ENCODE results near the gene ABCD4.
"Not testable (repeated sequence)": the region's sequence is repeated elsewhere in the genome, so short reads cannot be mapped to it uniquely, and the experiment has no call there.

Gene ABCD4

DNA sequence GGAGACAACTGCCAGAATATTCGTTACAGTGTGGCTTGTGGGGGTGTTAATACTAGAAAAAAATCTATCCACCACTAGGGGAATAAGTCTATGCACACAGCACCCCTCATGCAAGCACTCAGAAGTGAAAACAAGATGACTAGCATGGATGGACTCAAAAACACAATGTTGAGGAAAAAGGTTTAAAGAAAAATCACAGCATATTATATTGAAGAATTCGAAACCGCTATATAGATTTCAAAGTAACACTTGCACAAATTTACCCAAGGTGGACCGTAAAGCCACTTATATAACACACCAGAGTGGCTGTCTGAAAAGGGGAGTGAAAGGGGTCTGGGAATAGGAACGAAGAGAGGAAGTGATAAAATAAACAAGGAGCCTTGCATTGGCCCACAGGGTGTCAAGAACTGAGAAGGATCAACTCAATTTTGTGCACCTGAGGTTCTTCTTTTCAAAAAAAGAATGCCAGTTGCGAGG is 544 bp downstream of the ABCD4 start:
- DNase-seq (ENCODE audit: low spot score) = peak; percentile 28

DNA sequence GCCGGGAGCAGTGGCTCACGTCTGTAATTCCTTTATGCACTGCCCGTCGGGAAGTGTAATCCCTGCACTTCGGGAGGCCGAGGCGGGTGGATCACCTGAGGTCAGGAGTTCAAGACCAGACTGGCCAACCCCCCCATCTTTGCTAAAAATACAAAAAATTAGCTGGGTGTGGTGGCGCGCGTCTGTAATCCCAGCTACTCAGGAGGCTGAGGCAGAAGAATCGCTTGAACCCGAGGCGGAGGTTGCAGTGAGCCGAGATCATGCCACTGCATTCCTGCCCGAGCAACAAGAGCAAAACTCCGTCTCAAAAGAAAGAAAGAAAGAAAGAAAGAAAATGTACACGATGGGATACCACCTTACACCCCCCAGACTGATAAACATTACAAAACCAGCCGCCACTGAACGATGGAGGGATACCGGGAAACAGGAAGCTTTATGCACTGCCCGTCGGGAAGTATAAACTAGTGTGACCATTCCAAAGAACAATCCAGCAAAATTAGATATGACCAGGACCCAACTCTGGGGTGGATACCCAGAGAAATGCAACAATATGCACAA is 1.1 kb downstream of the ABCD4 start:
- DNase-seq (ENCODE audit: low spot score) = no peak

DNA sequence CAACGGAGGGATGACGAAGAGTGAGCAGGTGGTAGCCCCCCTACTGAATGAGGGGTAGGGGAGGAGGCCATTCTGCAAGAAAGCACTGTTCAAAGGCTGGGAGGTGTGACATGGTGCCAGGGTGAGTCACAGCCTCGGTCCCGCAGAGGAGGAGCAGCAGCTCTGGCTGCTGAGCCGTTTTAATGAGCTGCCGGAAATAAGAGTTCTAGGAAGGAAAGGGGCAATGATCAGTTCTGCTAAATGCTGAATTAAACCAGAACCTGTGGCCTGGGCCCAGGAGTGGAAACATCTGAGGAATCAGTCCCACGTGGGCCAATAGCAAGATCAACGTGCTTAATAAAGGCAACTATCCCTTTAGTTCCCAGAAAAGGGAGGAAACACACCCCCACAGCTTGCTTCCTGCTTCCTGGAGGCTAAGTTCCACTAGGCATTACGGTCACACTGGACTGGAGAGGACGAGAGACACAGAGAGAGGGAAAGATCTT is 3.6 kb downstream of the ABCD4 start:
- no peak for DNase-seq (ENCODE audit: low spot score)

DNA sequence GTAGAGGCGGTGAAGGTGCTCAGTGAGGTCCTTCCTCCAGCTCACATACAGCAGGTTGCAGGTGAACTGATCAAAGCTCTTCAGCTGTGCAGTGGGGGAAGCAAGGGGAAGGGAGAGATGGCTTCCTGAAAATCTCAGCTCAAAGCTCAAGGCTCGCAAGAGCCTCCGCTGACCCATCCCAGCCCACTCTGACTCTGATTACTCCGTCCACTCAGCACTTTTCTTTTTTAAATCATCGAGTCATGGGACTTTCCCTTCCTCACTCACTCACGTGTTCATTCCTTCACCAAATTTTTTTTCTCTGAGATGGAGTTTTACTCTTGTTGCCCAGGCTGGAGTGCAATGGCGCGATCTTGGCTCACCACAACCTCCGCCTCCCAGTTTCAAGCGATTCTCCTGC is 4.7 kb downstream of the ABCD4 start:
- DNase-seq (ENCODE audit: low spot score) = no peak

DNA sequence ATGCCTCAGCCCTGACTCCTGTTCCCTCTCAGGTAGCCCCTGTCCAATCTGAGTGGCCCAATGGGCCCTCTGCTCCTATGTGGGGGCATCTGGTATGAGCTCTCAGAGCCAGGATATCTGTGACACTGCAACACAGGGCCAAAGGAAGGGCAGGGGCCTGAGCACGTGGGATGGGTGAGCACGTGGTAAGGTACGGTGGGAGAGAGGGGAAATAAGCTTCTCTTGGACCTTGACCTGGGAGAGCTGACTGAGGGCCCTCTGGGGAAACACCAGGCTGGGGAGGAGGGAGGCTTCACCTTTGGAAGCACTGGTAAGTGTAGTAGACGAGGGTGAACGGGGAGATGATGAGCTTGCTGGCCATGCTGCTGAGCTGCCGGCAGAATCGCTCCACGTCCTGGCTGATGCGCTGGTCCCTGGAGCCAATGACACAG is 6.7 kb downstream of the ABCD4 start:
- DNase-seq (ENCODE audit: low spot score) = no peak

DNA sequence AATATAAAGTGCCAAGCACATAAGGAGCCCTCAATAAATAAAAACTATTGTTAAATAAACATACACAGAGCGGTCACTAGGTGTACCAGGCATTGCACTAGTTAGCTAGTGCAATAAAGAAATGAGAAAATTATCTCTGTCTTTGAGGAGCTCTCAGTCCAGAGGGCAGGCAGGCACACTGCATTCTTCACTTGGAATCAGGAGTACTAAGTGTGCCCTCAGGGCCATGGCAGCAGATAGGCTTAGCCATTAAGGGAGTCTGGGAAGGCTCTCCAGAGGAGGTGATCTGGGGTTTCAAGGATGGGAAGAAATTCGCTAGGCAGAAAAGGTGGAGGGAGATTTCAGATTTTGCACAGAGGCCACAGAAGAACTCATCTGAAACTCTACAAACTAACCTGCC is 9.1 kb downstream of the ABCD4 start:
- DNase-seq (ENCODE audit: low spot score) = no peak

DNA sequence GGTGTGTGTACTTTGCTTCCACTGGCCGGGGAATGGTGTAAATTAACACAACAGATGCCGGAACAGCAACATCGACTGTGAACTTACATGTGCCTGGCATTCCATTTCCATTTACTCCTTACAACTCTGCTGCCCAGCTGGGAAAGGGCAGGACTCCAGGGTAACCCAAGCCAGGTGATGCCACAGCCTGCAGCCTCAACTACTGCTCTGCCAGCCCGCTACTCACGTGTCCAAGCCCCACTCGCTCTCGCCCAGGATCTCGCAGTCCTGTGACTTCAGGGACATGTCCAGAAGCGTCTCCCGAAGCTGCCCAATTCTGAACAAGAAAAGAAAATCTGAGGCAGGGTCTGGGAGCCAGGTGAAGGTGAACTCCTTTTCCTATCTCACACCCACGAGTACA is 10.7 kb downstream of the ABCD4 start:
- DNase-seq (ENCODE audit: low spot score) = no peak

DNA sequence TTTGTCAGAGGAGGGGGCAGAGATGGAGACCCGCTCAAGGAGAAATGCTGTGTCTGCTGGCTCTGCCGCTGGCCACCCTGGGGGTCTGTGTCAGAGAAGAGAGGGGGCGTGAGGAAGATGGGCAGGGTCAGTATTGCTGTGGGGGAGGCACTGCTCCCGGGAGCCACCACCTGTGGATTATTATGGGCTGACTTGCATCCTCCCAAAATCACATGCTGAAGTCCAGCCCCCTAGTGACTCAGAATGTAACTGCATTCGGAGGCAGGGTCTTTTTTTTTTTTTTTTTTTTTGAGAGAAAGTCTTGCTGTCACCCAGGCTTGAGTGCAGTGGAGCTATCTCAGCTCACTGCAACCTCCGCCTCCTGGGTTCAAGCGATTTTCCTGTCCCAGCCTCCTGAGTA is 12.3 kb downstream of the ABCD4 start:
- DNase-seq (ENCODE audit: low spot score) = no peak

DNA sequence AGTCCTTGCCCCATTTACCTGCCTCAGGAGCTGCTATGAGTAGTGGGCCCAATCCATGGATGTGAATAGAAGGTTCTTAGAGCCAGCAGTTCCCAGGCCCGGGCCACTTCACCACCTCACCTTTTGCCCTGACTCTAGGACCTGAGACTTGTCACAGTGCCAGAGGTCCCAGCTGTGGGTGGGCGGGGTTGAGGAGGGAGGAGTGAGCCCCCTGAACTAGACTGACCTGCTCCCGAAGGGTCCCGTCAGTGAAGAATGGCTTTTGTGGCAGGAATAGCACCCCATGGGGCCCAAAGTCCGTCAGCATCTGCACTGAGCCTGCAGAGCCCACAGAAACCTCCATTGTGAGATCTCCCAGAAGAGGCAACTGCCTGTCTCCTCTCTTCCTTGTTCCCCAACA is 12.9 kb downstream of the ABCD4 start:
- no peak for DNase-seq (ENCODE audit: low spot score)

DNA sequence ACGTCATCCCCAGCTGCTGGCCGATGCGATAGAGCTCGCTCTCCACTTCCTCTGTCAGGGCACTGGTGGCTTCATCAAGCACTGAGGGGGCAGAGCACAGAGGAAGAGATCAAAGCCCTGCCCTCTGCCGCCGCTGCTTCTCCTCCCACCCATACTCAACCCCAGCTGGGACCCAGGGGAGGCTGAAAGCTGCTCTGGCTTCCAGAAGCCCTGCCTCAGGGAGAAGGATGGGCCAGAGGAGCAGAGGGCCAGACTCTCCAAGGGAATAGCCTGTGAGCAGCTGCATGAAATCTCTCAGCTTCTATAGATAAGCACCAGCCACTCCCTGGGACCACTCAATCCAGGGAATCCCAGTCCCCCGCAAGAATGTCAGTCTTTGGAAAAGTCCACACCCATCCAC is 16.0 kb downstream of the ABCD4 start:
- DNase-seq (ENCODE audit: low spot score) = no peak

DNA sequence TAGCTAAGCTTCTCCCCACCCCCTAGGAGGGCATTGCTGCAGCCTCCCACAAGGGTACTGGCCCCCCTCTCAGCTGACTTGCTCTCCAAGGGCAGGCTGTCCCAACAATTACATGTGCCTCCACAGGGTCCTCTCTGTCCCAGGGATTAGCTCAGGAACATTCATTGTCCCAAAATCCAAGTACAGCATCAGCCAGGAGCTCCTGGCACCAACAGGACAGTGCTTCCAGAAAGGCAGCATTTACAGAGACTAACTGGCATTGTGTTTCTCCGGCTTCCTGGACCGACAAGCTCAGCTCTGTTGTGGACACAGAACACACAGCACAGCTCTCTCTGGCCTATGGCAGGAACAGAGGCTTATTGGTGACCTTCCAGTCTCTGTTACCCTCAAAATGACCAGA is 21.7 kb downstream of the ABCD4 start:
- no peak for DNase-seq (ENCODE audit: low spot score)

DNA sequence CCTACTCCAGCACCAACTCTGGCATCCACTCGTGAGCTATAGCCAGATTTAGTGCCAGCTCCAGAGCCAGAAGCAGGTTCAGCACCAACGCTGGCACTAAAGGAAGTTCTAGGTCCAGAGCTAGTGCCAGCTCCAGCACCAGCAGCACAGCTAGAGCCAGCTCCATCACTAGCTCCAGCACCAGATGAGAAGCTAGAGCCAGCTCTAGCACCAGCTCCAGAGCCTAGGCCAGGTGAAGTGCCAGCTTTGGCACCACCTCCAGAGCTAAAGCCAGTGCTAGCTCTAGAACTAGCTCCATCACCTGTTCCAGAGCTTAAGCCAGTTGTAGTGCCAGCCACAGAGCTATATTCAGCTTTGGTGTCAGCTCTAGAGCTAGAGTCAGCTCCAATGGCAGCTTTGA is 24.7 kb downstream of the ABCD4 start:
- DNase-seq (ENCODE audit: low spot score) = no peak

DNA sequence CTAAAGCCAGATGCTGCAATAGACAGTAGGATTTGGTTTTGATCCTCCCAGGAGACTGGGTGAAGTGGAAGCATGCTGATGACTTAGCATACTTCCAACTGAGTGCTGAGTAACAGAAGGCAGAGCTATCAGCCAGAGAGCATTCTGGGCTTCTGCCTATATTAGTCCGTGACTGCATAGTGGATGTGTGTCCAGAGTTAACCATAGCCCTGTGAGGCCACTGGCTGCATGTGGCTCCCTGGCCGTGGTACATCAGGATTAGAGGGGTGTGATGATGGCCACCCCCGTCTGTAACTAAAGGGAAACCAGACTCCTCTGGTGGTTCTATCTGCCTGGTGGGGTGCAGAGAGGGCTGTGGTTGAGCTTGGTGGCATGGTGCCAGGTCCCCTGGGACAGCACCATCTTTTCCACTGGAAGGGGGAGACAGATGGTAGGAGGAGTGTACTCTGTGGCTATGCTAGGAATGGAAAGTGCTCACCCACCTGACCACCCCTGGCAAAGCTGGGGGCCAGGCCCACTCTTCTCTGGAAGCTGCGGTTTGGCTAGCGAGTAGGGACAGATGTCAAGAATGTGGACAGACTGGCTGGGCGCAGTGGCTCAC is 27.4 kb downstream of the ABCD4 start:
- no peak for DNase-seq (ENCODE audit: low spot score)

DNA sequence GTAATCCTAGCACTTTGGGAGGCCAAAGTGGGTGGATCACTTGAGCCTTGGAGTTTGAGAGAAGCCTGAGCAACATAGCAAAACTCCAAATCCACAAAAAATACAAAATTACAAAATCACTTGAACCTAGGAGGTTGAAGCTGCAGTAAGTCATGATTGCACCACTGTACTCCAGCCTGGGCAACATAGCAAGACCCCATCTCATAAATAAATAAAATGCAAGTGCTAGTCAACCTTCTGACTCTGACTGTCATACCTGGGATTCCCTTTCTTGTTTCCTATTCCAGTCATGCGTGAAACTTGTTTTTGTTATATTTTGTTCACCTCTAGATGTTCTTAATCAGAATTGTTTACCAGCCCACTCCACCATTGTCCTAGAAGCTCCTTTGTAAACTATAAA is 31.4 kb downstream of the ABCD4 start:
- DNase-seq (ENCODE audit: low spot score) = no peak

DNA sequence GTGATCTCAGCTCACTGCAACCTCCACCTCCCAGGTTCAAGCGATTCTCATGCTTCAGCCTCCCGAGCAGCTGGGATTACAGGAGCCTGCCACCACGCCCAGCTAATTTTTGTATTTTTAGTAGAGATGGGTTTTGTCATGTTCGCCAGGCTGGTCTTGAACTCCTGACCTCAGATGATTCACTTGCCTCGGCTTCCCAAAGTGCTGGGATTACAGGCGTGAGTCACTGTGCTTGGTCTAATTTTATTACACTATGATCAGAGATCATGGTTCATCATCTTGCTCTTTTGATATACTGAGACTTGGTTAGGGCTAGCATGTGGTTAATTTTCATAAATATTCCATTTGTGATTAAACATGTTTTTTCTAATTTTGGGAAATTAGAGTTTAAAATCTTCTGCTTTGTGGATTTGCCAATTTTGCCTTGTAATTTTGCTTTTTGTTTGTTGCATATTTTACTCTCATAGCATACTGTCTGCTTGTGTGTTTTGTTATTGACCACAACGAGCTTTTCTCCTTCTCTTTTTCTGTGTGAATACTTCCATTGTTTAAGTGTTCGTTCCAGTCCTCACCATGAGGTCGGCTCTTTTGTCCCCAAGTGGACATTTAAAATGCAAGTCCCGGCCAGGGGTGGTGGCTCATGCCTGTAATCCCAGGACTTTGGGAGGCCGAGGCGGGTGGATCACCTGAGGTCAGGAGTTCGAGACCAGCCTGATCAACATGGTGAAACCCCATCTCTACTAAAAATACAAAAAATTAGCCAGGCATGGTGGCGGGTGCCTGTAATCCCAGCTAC is 32.2 kb downstream of the ABCD4 start:
- not testable (repeated sequence) for DNase-seq (ENCODE audit: low spot score)

DNA sequence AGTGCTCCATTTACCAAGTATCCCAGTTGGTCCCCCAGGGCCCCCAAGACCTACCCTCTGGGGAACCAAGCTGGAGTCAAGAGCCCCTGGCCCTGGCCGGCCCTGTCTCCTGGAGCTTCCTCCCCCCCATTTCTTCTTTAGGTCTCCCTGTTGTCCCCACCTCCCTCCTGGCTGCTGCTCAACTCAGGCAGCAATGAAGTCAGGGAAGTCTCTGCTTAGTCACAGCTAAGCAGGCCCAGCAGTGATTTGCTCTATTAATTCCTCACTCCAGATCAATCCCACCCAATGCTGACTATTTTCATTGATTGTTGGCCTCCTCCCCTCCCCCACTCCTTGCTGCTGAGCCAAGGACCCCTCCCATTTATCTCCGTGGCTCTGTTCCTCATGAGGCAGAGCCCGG is 35.1 kb downstream of the ABCD4 start:
- no peak for DNase-seq (ENCODE audit: low spot score)

DNA sequence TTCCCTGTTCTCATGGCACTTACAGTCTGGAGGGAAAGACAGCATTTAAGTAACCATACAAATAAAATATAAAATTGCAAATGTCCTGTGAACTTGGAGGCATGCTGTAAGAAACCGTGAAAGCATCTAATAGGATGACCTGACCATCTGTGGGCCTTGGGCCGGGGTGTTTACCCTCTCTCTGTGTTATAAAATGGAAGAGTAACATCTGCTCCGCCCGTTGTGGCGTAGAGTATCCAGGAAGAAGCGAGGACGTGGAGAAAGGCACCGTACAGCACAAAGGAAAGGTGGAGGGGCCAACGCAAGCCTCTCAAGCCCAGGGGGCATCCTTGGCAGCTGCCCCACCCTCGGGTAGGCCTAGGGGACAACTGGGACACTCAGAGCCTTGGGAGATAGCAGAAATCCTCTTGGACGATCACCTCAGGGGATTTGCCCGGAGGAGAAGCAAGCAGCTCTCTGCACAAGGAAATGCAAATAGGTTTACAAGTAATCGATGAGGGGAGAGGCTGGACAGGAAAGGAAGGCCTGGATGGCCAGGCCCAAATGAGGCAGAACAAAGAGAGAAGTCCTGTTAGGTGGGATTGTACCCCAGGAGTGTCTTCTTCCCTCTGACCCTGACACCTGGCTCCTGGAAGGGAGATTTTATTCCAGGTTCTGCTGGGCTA is 37.3 kb downstream of the ABCD4 start:
- no peak for DNase-seq (ENCODE audit: low spot score)

DNA sequence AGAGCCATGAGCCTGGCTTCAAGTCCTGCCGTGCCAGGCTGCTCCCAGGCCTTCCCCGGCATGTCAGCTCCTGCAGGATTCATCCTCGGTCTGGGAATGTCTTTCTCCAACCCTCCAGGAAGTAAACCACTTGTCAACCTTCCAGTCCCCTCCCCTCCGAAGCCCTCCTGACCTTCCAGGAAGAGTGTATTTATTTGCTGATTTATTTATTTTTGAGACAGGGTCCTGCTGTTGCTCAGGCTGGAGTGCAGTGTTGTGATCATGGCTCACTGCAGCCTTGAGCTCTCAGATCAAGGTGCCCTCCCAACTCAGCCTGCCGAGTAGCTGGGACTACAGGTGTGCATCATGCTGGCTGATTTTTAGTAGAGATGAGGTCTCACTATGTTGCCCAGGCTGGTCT is 38.8 kb downstream of the ABCD4 start:
- no peak for DNase-seq (ENCODE audit: low spot score)

DNA sequence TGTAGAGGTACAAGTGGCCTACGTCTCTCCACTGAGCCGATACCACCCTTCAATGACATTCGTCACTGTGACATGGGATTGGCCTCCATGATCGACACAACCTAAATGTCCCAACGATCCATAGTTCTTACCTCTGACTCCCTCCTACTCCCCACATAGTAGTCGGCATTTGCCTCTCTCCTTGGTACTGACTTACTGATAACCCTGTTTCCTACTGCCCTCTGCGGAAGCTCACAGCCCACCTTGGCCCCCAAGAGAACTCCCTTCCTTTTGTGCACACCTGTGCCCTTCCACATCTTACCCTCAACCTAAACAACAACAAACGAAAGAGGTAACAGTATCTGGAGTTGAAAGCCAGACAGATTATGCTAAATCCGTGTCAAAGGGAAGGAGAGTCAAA is 39.6 kb downstream of the ABCD4 start:
- no peak for DNase-seq (ENCODE audit: low spot score)

DNA sequence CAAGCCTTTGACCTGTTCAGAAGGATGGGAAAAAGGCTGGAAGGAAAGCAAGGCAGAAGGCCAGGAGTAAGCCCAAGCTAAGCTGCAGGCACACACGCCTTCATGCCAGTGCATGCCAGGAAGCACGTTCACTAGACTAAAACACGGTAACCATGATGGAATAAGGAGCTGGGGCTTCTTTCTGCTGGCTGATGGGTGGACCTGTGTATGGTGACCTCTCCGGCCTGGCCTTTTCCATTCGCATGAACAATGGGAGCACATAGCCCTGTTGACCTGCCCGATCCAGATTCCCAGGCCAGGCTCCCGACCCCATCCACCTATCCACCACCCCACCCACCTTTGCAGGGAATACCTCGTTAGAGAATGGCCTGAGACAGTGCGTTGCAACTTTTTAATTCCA is 40.7 kb downstream of the ABCD4 start:
- DNase-seq (ENCODE audit: low spot score) = no peak

DNA sequence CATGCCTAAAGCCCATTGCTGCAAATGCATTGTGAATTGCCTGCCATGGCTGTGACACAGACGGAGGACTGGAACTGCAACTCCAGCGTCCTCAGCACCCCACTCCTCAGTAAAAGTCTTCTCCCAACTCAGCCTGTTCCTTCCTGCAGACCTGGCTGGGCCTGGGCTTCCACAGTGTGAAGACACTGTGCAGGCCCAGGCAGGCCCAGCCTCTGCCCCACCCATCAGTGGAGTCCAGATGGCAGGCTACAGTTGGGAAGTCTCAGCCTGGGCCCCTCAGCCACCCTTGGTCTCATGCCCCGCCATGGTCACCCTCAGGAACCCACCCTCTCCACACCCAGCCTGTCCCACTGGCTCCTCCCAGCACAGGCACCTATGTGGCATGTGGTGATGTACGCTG is 41.4 kb downstream of the ABCD4 start:
- DNase-seq (ENCODE audit: low spot score) = no peak

DNA sequence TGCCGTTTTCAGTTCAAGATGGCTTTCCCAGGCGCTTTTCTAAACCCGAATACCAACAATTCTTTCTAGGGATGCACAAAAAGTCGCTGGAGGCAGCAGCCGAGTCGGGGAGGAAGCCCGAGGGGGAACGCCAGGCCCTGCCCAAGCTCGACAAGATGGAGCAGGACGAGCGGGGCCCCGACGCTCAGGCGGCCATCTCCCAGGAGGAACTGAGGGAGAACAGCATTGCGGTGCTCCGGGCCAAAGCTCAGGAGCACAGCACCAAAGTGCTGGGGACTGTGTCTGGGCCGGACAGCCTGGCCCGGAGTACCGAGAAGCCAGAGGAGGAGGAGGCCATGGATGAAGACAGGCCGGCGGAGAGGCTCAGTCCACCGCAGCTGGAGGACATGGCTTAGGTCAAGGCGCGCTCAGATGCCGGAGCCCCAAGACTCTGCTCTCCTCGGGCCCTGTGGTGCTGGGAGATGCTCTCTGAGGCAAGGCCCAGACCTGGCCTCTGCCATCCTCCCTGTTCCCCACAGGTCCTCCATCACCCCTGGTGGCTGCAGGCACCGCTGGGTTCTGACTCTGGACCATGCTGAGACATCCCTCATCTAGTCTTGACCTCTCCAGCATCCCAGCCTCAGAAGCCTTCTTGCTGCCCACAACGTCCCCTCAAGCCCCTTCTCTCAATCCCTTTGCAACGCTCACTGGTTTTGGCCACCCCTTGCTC is 42.1 kb downstream of the ABCD4 start:
- DNase-seq (ENCODE audit: low spot score) = no peak

Measured in HuH-7.5 (cell line).